Activated CD4-positive, alpha-beta T cell treated with anti-CD3 and anti-CD28 coated beads, Interleukin-2, amount 10 ng/mL, durations not matched to agents 24 days and 14 days (primary cell): ENCODE measurements around the gene SERPINB12. TPM values are rescaled to one million over a fixed set of nuclear protein-coding genes. Genes with fewer than 3 reads are reported as not detected.

Experiments used
- DNase-seq: peaks from one replicate; pipeline ENCODE4 v3.0.0; 2022
- H3K27ac Mint-ChIP-seq: one replicate; pipeline ENCODE4 v1.8.0; 2022; ENCODE audit warnings: mild to moderate bottlenecking, mixed read lengths
- H3K27me3 Mint-ChIP-seq: one replicate; pipeline ENCODE4 v1.8.0; 2022; ENCODE audit warnings: mixed read lengths
- H3K36me3 Mint-ChIP-seq: one replicate; pipeline ENCODE4 v1.8.0; 2022; ENCODE audit warnings: low read depth, mild to moderate bottlenecking, mixed read lengths
- H3K4me1 Mint-ChIP-seq: one replicate; pipeline ENCODE4 v1.8.0; 2021; ENCODE audit warnings: mixed read lengths
- H3K4me3 Mint-ChIP-seq: one replicate; pipeline ENCODE4 v1.8.0; 2022; ENCODE audit warnings: mild to moderate bottlenecking, moderate library complexity, mixed read lengths
- H3K9me3 Mint-ChIP-seq: one replicate; pipeline ENCODE4 v1.8.0; 2021; ENCODE audit warnings: mixed read lengths
- intact Hi-C: fragments of 100-400 bp; cut with micrococcal nuclease; formaldehyde crosslinking; loops from one replicate; pipeline ENCODE4 v1.15.1; 2023
- total RNA-seq: library from RNA; stranded (reverse); gene quantifications from 2 replicates; pipeline ENCODE4 v1.2.3, GENCODE V29; 2022

SERPINB12 gene
- total RNA-seq: not detected in 2 replicates

- Mint-ChIP-seq H3K36me3 (no peaks in the 10 kb centered on the region), H3K9me3 (no peaks in the 10 kb centered on the region), H3K27ac (no peak within 1 kb of the TSS), H3K27me3 (peaks cover 38% of the 10 kb centered on the region), H3K4me1 (no peaks in the 10 kb centered on the region), H3K4me3 (no peak within 1 kb of the TSS)
- DNase-seq: peak; percentile 35
- intact Hi-C loops: no loop called here
Measured at GRCh38 chr18:63542069-63542468, at the start of gene SERPINB12. Gene SERPINB12, plus strand, starts transcription at chr18:63542369. Its CDS starts 13,791 bp downstream, at chr18:63556160.

GRCh38 chr18:63492851-63493250 lies 49.3 kb upstream of the SERPINB12 start:
- Mint-ChIP-seq H3K4me3 (no peak overlapping the region), H3K4me1 (no peaks in the 10 kb centered on the region), H3K27me3 (peaks cover 29% of the 10 kb centered on the region), H3K36me3 (no peaks in the 10 kb centered on the region), H3K9me3 (no peaks in the 10 kb centered on the region), H3K27ac (no peak overlapping the region)
- intact Hi-C loops: no loop called here
- no peak for DNase-seq

GRCh38 chr18:63495675-63496074 lies 46.5 kb upstream of the SERPINB12 start:
- Mint-ChIP-seq H3K4me3 (no peak overlapping the region), H3K4me1 (no peaks in the 10 kb centered on the region), H3K36me3 (no peaks in the 10 kb centered on the region), H3K9me3 (no peaks in the 10 kb centered on the region), H3K27me3 (peaks cover 19% of the 10 kb centered on the region), H3K27ac (no peak overlapping the region)
- intact Hi-C loops: no loop called here
- no peak for DNase-seq

GRCh38 chr18:63505566-63506335 lies 36.4 kb upstream of the SERPINB12 start:
- Mint-ChIP-seq H3K4me3 (no peak overlapping the region), H3K27me3 (peaks cover 25% of the 10 kb centered on the region), H3K27ac (no peak overlapping the region), H3K4me1 (peaks cover 2% of the 10 kb centered on the region), H3K9me3 (no peaks in the 10 kb centered on the region), H3K36me3 (no peaks in the 10 kb centered on the region)
- peak; percentile 75 for DNase-seq
- intact Hi-C loops: no loop called here

GRCh38 chr18:63506336-63506646 lies 35.9 kb upstream of the SERPINB12 start:
- H3K27ac Mint-ChIP-seq: no peak overlapping the region
- peaks cover 2% of the 10 kb centered on the region for H3K4me1 Mint-ChIP-seq
- H3K27me3 Mint-ChIP-seq: peaks cover 27% of the 10 kb centered on the region
- H3K4me3 Mint-ChIP-seq: no peak overlapping the region
- intact Hi-C loops: no loop called here
- no peak for DNase-seq
- no peaks in the 10 kb centered on the region for H3K9me3 Mint-ChIP-seq
- H3K36me3 Mint-ChIP-seq: no peaks in the 10 kb centered on the region

DNA sequence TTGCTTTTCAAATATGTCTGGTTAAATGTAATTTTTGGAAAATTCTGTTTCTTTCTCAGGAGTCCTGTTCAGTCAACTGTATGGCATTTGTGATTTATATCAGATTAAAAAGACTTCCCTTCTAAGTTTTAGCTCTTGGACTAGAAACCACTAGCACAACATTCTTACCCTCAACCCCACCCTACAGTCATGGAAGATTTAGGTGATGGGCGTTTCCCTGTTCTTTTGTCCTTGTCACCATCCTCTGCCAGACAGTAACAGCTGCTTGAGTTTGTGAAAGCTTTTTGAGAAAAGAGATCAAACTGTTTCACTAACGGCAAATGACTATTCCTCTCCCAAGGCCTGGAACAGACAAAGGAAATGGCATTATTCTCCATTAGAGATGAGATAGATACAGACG lies 33.6 kb upstream of the SERPINB12 start:
- Mint-ChIP-seq H3K27me3 (peaks cover 33% of the 10 kb centered on the region), H3K4me3 (no peak overlapping the region), H3K9me3 (no peaks in the 10 kb centered on the region), H3K36me3 (no peaks in the 10 kb centered on the region), H3K27ac (no peak overlapping the region), H3K4me1 (peaks cover 2% of the 10 kb centered on the region)
- no peak for DNase-seq
- intact Hi-C loops: no loop called here

GRCh38 chr18:63511285-63511684 lies 30.9 kb upstream of the SERPINB12 start:
- Mint-ChIP-seq H3K9me3 (no peaks in the 10 kb centered on the region), H3K4me1 (peaks cover 2% of the 10 kb centered on the region), H3K27me3 (peaks cover 30% of the 10 kb centered on the region), H3K27ac (no peak overlapping the region), H3K4me3 (no peak overlapping the region), H3K36me3 (no peaks in the 10 kb centered on the region)
- DNase-seq: peak; percentile 62
- intact Hi-C loops: no loop called here

DNA sequence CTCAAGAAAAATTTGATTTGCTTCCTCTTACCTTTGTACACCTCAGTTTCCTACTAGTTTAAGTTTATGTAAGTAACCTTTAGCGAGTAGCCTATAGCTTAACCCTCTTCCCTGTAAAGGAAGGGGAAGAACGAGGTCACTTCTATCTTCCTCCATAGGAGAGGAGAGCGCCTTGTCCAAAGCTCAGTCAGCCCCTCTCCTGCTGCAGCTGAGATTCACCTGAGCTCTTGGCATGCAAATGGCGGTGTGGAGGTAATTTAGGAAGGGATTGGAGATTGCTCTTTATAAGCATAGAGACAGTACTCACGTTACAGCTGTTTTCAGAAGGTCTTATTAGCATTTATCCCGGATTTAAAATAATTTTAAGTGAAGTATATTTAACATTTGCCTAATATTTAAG lies 27.8 kb upstream of the SERPINB12 start:
- Mint-ChIP-seq H3K36me3 (no peaks in the 10 kb centered on the region), H3K27me3 (peaks cover 23% of the 10 kb centered on the region), H3K4me3 (no peak overlapping the region), H3K9me3 (no peaks in the 10 kb centered on the region), H3K27ac (no peak overlapping the region), H3K4me1 (no peaks in the 10 kb centered on the region)
- intact Hi-C loops: no loop called here
- DNase-seq: no peak

- Mint-ChIP-seq H3K4me1 (no peaks in the 10 kb centered on the region), H3K36me3 (no peaks in the 10 kb centered on the region), H3K27me3 (peaks cover 24% of the 10 kb centered on the region), H3K27ac (no peak overlapping the region), H3K9me3 (no peaks in the 10 kb centered on the region), H3K4me3 (no peak overlapping the region)
- no peak for DNase-seq
- intact Hi-C loops: loop anchor here (5.0 kb wide), 1 partner anchor 477 kb away; no protein-coding TSS in a partner anchor
Measured at GRCh38 chr18:63514888-63515678, 27.1 kb upstream of the SERPINB12 start.

- DNase-seq: no peak
- Mint-ChIP-seq H3K27ac (no peak overlapping the region), H3K9me3 (no peaks in the 10 kb centered on the region), H3K36me3 (no peaks in the 10 kb centered on the region), H3K4me3 (no peak overlapping the region), H3K4me1 (no peaks in the 10 kb centered on the region), H3K27me3 (peaks cover 27% of the 10 kb centered on the region)
- intact Hi-C loops: loop anchor here (5.0 kb wide), 1 partner anchor 476 kb away; no protein-coding TSS in a partner anchor
Measured at GRCh38 chr18:63515801-63516200, 26.4 kb upstream of the SERPINB12 start.

- intact Hi-C loops: loop anchor here (1.0 to 5.0 kb wide), 5 partner anchors 60 to 474 kb away; no protein-coding TSS in a partner anchor
- no peaks in the 10 kb centered on the region for H3K36me3 Mint-ChIP-seq
- H3K9me3 Mint-ChIP-seq: no peaks in the 10 kb centered on the region
- peaks cover 34% of the 10 kb centered on the region for H3K27me3 Mint-ChIP-seq
- no peaks in the 10 kb centered on the region for H3K4me1 Mint-ChIP-seq
- no peak overlapping the region for H3K4me3 Mint-ChIP-seq
- no peak overlapping the region for H3K27ac Mint-ChIP-seq
- peak; percentile 88 for DNase-seq
Measured at GRCh38 chr18:63518178-63519012, 23.8 kb upstream of the SERPINB12 start.

DNA sequence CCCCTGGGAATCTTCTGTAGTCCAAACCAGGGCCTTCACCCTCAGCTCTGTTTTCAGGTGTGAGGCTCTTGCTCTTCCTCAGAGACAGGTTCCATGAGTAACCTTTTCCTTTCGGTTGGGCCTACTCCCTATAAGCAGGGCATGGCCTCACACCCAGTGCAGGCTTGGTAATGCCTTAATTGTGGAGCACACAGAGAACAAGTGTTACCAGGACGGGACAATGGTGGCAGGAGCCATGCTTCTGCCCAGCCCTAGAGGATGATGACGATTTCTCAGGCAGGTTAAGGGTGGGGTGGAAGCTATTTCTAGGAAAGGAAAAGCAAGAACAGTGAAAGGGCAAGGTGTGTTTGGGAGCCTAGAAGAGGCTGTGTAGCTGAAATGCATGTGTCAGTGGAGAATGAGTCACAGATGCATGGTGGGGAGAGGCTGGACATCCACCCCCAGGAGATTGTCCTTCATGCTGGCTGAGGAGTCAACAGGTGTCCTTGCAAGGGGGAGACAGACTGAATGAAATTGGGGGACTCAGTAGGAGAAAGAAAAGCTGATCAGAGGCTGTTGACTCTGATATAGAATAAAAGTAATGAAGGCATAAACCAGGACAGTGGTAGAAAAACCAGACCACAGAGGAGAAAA lies 22.0 kb upstream of the SERPINB12 start:
- Mint-ChIP-seq H3K9me3 (no peaks in the 10 kb centered on the region), H3K27ac (no peak overlapping the region), H3K4me3 (no peak overlapping the region), H3K27me3 (peaks cover 33% of the 10 kb centered on the region), H3K4me1 (no peaks in the 10 kb centered on the region), H3K36me3 (no peaks in the 10 kb centered on the region)
- intact Hi-C loops: no loop called here
- peak; percentile 42 for DNase-seq

GRCh38 chr18:63523660-63524059 lies 18.5 kb upstream of the SERPINB12 start:
- Mint-ChIP-seq H3K4me3 (no peak overlapping the region), H3K36me3 (no peaks in the 10 kb centered on the region), H3K27me3 (peaks cover 32% of the 10 kb centered on the region), H3K27ac (no peak overlapping the region), H3K9me3 (no peaks in the 10 kb centered on the region), H3K4me1 (no peaks in the 10 kb centered on the region)
- DNase-seq: peak; percentile 28
- intact Hi-C loops: no loop called here
